Thyroid gland (tissue), 4 donors: ENCODE results near the gene TMEM131.

Source experiments
- CTCF ChIP-seq, 6 experiments: fragments of 200-600 bp in 3 of 6; fragments of 450-650 bp in 3 of 6; sonication (generic) in 3 of 6; IDR thresholded peaks; one replicate each; pipeline ENCODE4 v1.5.1; 2016 to 2019; ENCODE audit warnings: antibody characterized with exemption in 6 of 6, mild to moderate bottlenecking in 2 of 6, inconsistent platforms in 1 of 6, moderate library complexity in 1 of 6
- POLR2A ChIP-seq, 2 donors: fragments of 450-650 bp; IDR thresholded peaks; one replicate each; pipeline ENCODE4 v1.6.1; 2017; ENCODE audit warnings: antibody characterized with exemption in 2 of 2, mild to moderate bottlenecking in 2 of 2, moderate library complexity in 1 of 2

- TF ChIP-seq CTCF (IDR thresholded peaks at IDR 0.05): no peak
- no peak for TF ChIP-seq POLR2A (IDR thresholded peaks at IDR 0.05)
These were observed 271.2 kb downstream of the TMEM131 start for GRCh38 chr2:97724501-97724900.
